ENCODE measurements around the gene MAP3K8. TPM values are rescaled to one million over a fixed set of nuclear protein-coding genes. Genes with fewer than 3 reads are reported as not detected.

MAP3K8 gene
- polyA plus RNA-seq, 1 experiment, result 5.3 TPM

GRCh38 chr10:30488316-30488715 is 54.3 kb downstream of the MAP3K8 start:
- DNase-seq (ENCODE audit: low read depth, low spot score), result no peak
- TF ChIP-seq CTCF (IDR thresholded peaks at IDR 0.05; ENCODE audit: low read depth, low read length), result no peak
- H3K27me3 ChIP-seq (ENCODE audit: control insufficient read depth, insufficient read depth, low read length), result peaks cover 18% of the 10 kb centered on the region
- H3K9me3 ChIP-seq (ENCODE audit: control insufficient read depth, insufficient read depth, low read length), result peaks cover 6% of the 10 kb centered on the region; the same call in 1 of the 2 replicates
- CTCF ChIA-PET, result no interaction called here
- no peak overlapping the region for H3K27ac ChIP-seq (ENCODE audit: low read depth, low read length)
- H3K4me3 ChIP-seq (ENCODE audit: low read depth, low read length), result no peak overlapping the region
- POLR2A ChIA-PET, result no interaction called here

- Histone ChIP-seq H3K4me3 (ENCODE audit: low read depth, low read length) (no peak overlapping the region), H3K27ac (ENCODE audit: low read depth, low read length) (no peak overlapping the region), H3K27me3 (ENCODE audit: control insufficient read depth, insufficient read depth, low read length) (peaks cover 18% of the 10 kb centered on the region), H3K9me3 (ENCODE audit: control insufficient read depth, insufficient read depth, low read length) (peaks cover 1% of the 10 kb centered on the region; the same call in 1 of the 2 replicates)
- no peak for TF ChIP-seq CTCF (IDR thresholded peaks at IDR 0.05; ENCODE audit: low read depth, low read length)
- DNase-seq (ENCODE audit: low read depth, low spot score), result no peak
- ChIA-PET CTCF (no interaction called here), POLR2A (no interaction called here)
Measured at GRCh38 chr10:30489346-30489745, 55.4 kb downstream of the MAP3K8 start.

GRCh38 chr10:30490289-30491000 is 56.5 kb downstream of the MAP3K8 start:
- TF ChIP-seq CTCF (IDR thresholded peaks at IDR 0.05; ENCODE audit: low read depth, low read length), result no peak
- POLR2A ChIA-PET, result no interaction called here
- no peak overlapping the region for H3K27ac ChIP-seq (ENCODE audit: low read depth, low read length)
- H3K27me3 ChIP-seq (ENCODE audit: control insufficient read depth, insufficient read depth, low read length), result peaks cover 18% of the 10 kb centered on the region
- H3K9me3 ChIP-seq (ENCODE audit: control insufficient read depth, insufficient read depth, low read length), result no peaks in the 10 kb centered on the region
- CTCF ChIA-PET, result no interaction called here
- DNase-seq (ENCODE audit: low read depth, low spot score), result no peak
- H3K4me3 ChIP-seq (ENCODE audit: low read depth, low read length), result no peak overlapping the region

GRCh38 chr10:30491204-30491915 is 57.4 kb downstream of the MAP3K8 start:
- ChIA-PET POLR2A (no interaction called here), CTCF (no interaction called here)
- DNase-seq (ENCODE audit: low read depth, low spot score), result no peak
- no peaks in the 10 kb centered on the region for H3K9me3 ChIP-seq (ENCODE audit: control insufficient read depth, insufficient read depth, low read length)
- no peak overlapping the region for H3K27ac ChIP-seq (ENCODE audit: low read depth, low read length)
- peaks cover 18% of the 10 kb centered on the region for H3K27me3 ChIP-seq (ENCODE audit: control insufficient read depth, insufficient read depth, low read length)
- no peak overlapping the region for H3K4me3 ChIP-seq (ENCODE audit: low read depth, low read length)
- TF ChIP-seq CTCF (IDR thresholded peaks at IDR 0.05; ENCODE audit: low read depth, low read length), result no peak

- no peaks in the 10 kb centered on the region for H3K9me3 ChIP-seq (ENCODE audit: control insufficient read depth, insufficient read depth, low read length)
- no peak overlapping the region for H3K4me3 ChIP-seq (ENCODE audit: low read depth, low read length)
- CTCF ChIA-PET, result no interaction called here
- TF ChIP-seq CTCF (IDR thresholded peaks at IDR 0.05; ENCODE audit: low read depth, low read length), result no peak
- POLR2A ChIA-PET, result interaction anchor here (0.6 kb wide), 1 partner anchor 45 kb away, joined by 3 read pairs; no protein-coding TSS in a partner anchor
- peaks cover 20% of the 10 kb centered on the region for H3K27me3 ChIP-seq (ENCODE audit: control insufficient read depth, insufficient read depth, low read length)
- no peak for DNase-seq (ENCODE audit: low read depth, low spot score)
- no peak overlapping the region for H3K27ac ChIP-seq (ENCODE audit: low read depth, low read length)
Measured at GRCh38 chr10:30491916-30492515, 58.0 kb downstream of the MAP3K8 start.

Measured in AG04450 (cell line).